HG03565 (cell line): ENCODE measurements around the gene C1QL1.

ENCODE experiments used
- ATAC-seq: cut with Tn5 transposase; IDR thresholded peaks from one replicate; pipeline ENCODE4 v1.9.1; 2021; ENCODE audit warnings: mild to moderate bottlenecking, moderate library complexity; ENCODE audit not compliant: unreplicated experiment

Gene C1QL1

GRCh38 chr17:44989552-44990138 is 21.5 kb upstream of the C1QL1 start:
- no peak for ATAC-seq

DNA sequence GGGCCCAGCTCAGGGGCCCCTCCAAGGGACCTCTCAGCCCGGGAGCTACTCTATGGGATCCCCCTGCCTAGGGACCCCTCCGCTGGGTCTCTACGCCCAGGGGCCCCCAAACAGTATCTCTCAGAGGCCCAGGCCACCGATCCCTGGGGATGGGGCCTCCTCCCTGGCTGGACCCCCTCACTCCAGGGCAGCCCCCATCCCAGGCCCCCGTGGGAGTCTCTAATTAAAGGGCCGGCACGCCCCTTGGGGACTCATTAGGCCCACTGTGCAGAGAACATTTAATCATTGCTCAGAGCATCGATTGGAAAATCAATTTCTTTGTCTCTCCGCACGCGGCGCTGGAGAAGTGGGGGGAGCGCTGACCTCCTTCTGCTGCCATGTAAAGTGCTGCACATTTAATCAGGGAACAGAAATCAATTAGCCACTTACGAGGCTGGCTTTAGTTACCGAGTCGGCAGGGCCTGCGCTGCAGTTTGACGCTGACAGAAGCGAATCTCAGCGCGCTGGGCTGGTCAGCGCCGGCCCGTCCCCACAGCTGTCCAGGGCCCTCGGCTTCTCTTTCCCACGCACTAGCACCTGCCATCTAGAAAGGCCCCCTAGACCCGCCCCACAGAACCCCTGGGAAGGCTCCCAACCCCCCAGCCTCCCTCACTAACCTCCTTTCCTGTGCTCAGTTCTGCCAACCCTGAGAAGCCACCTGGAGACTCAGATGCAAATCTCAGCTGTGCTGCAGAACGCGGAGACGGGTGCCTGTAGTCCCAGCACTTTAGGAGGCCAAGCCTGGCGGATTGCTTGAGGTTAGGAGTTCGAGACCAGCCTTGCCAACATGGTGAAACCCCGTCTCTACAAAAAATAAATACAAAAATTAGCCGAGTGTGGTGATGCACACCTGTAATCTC is 20.2 kb upstream of the C1QL1 start:
- ATAC-seq = no peak

- ATAC-seq = no peak
Observed at GRCh38 chr17:44983563-44983962, 15.5 kb upstream of the C1QL1 start.

DNA sequence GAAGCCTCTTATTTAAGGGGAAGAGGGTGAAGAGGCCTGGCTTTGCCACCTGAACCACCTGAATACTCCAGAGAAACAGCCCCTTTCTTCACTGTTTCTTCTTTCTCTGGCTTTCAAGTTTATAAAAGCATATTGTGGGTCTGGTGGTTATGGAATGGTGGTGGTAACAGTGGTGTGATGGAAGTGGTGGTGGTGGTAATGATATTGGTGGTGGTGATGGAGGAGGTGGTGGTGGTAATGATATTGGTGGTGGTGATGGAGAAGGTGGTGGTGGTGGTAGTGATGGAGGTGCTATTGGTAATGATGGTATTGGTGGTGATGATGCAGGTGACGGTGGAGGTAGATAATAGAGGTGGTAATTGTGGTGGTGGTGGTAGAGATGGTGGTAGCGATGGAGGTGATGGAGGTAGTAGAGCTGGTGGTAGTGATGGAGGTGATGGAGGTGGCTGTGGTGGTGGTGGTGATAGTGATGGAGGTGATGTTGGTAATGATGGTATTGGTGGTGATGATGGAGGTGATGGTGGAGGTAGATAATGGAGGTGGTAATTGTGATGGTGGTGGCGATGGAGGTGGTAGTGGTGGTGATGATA is 14.1 kb upstream of the C1QL1 start:
- ATAC-seq = no peak

- ATAC-seq = no peak
Observed at GRCh38 chr17:44981221-44981968, 13.3 kb upstream of the C1QL1 start.

- ATAC-seq = no peak
Observed at GRCh38 chr17:44979426-44979995, 11.4 kb upstream of the C1QL1 start.

DNA sequence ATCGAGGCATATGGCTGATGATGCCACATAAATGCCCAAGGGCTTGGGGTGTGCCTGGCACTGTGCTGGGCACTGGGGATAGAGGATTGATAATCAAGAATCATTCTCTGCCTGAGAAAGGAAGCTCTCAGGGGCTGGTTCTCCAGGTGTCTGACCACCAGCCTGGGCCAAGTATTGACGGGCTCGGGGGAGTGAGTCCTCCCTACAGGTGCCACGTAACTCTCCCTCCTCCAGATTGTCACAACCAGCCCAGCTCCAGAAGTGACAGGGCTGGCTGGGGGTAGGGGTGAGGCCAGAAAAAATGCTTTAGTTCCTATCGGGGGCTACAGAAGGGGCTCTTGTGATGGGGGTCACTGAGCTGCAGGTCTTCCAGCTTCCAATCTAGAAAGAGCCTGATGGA is 10.7 kb upstream of the C1QL1 start:
- no peak for ATAC-seq

DNA sequence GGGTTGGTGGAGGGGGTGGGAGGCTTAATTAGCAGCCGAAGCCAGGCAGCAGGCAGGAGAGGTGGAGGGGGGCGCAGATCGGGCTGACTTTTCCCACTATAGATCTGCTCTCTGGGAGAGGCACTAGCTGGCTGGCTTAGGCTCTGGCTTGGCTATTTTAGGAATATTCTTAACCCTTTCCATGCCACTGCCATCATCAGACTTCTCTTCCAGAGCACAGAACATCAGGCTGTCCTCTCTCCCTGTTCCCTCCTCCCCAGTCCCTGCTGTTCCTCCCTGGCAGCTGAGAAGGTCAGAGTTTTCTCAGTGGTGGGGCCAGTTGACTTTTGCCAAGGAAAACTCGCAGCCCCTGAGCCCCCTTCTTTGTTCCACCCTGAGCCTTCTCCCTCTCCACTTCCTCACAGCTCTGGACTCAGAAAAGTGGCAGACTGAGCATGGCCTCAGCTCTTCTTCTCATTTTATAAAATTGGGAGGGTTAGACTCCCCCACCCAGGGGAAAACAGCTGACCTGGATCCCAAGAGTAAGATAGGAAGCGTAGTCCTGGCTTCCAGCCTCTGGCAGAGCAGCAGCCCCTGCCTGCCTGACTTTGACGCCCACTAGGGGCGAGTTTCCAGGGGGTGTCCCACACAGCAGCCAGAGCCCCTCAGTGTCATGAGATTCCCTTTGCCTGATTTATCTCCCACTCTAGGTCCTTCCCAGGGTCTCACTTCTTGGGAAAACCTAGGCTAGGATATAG is 9.9 kb upstream of the C1QL1 start:
- ATAC-seq = no peak

DNA sequence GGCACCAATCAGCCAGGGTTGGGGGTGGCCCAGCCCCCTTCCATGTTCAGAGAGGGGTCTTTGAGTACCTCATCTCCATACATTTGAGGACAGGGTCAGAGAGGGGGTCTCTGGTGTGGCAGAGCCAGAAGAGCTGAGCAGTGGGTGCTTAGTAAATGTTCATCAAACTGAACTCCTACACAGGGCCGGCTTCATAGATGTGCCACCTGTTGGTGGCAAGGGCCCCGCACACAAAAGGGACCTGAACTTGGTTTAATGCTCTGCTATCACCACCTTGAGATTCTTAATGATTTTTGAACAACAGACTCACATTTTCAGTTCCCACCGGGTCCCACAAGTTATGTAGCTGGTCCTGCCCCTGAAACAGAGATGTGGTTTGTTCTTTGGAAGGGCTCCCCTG is 9.0 kb upstream of the C1QL1 start:
- ATAC-seq = no peak

DNA sequence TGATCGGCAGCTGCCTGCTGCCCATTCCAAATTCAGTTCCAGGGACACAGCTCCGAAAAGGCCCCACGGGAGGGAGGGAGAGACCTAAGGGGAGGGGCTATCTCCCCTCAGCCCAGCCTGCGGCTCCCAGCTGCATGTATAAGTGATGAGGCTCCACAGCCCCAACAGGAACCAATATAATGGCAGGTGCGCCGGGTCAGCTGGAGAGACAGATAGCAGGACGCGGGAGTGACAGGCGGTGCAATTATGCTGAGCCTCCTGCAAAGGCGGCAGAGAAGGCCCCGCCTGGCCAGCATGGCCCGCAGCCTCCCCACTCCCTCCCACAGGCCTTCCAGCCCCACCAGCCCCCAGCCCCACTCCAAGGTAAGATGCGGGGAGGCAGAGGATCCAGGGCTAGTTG is 8.1 kb upstream of the C1QL1 start:
- no peak for ATAC-seq

- ATAC-seq = no peak
Observed at GRCh38 chr17:44972953-44973352, 4.8 kb upstream of the C1QL1 start.

DNA sequence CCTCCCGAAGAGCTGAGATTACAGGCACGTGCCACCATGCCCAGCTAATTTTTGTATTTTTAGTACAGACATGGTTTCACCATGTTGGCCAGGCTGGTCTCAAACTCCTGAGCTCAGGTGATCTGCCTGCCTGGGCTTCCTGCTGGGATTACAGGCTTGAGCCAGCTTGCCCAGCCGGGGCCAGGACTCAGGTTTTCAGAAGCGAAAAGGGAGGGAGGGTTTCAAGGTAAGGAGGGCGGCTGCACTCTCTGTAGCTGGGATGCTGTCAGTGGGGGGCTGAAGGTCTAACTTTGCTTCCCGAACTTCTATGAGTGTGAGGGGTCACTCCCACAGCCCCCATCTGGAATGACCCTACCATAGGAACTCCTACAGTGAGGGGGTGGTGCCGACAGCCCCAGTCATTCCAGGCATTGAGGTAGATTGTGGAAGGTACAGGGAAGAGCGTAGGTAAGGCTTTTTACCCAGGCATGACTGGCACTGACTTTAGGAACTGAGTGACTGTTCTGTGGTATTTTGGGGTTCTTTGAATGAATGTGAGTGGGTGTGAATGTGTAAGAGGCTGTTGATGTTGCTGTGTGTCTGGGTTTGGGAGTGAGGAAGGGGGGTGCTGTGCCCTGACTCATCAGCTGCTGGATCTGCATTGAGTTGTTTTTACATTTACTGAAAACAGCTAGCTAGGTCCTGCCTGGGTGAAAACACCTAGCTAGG is 3.8 kb upstream of the C1QL1 start:
- ATAC-seq = no peak

GRCh38 chr17:44970136-44970741 is 2.1 kb upstream of the C1QL1 start:
- no peak for ATAC-seq

DNA sequence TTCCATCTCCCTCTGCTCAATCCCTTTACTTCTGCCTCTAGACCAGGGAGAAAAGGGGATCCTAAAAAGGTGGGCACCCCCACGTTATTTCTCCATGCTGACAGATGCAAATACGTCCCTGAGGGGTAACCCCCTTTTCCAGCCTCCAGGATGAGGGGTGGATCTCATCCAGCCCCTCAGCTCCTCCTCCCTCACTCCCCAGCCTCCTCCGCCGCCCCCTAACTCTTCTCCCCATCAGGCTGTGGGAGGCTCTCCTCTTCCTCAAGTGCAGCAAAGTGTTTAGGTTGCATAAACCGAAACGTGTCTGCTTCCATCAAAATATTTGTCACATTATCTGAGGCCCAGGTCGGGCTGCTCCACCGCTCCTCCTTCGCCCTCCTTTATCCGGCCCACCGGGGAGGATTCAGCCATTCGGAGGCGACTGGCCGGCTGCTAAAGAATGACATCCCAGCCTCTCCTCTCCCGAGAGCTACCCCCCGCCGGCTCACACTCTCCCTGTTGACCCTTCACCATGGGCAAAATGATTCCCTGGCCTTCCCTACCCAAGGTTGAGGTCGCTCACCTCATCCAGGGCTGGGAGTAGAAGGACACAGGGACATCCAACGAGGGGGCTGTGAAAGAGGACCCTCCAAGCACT is 1.2 kb upstream of the C1QL1 start:
- no peak for ATAC-seq

DNA sequence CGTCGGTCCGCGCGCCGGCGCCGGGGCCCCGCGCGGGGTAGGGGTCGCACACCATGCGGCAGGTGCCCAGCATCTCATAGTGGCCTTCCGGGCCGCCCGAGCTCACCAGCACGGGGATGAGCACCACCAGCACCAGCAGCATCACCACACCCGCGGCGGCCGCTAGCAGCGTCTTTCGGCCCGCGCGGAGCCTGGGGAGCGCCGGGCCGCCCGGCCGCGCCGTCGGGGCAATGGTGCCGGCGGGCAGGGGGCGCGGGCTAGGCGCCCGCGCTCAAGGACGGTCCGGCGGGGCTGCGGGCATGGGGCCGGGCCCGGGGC is 237 bp downstream of the C1QL1 start:
- no peak for ATAC-seq

- ATAC-seq = no peak
Observed at GRCh38 chr17:44967026-44967906, 837 bp downstream of the C1QL1 start.

- no peak for ATAC-seq
Observed at GRCh38 chr17:44966348-44967025, 1.6 kb downstream of the C1QL1 start.
